ENCODE measurements around the gene RASSF8.

The RASSF8 gene

GRCh38 chr12:26016516-26016915 lies 58.0 kb downstream of the RASSF8 start:
- TF ChIP-seq GATA3 (IDR thresholded peaks at IDR 0.05; ENCODE audit: low read depth, low read length) (no peak), GATA2 (IDR thresholded peaks at IDR 0.05; ENCODE audit: low read depth, low read length) (no peak)

DNA sequence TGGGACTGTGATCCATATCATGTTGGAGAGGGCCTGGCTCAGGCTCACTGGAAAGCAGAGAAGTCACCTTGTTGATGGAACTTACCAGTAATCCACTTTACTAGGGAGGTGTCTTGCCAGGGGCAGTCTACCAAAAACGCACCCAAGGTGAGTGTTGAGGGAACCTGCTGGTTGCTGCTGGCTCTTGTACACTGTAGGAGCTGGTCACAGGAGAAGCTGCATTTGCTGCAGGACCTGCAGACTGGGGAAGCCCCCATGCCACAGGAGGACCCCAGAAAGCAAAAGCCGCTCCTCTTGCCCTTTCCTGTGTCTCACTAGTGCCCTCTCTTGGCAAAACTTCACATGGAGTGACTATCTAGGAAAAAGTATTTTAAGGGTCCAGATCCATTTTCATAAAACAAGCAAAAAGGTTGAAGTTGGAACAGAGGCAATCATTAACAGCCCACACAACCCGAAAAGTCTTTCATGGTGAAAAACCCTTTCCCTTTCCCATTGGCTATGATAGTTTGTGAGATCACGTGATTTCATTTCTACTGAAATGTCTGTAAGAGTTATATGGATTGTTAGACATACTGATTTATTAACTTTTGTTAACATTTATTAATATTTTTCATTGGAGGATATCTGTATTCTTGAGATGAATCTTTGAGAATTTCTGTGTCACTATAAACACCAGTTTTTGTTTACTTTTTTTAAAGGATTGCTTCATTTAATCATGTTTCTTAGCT lies 59.2 kb downstream of the RASSF8 start:
- TF ChIP-seq GATA3 (IDR thresholded peaks at IDR 0.05; ENCODE audit: low read depth, low read length) (no peak), GATA2 (IDR thresholded peaks at IDR 0.05; ENCODE audit: low read depth, low read length) (no peak)

DNA sequence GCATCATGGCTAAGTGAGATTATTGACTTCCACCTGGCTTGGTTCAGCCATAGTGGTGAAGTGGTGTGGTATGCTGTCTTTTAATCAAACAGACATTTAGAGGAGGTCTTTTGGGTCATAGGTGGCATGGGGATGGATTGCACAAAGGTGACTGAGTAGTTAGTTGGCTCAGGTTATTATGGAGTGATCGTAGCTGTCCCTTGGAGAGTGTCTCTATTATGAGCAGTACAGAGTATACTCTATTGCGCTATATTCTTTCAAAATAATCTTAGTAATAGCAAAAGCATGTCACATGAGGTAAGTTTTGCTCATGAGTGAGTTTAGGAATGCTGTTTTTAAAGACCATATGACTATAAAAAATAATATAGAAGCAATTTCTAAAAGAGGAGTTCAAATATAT lies 60.4 kb downstream of the RASSF8 start:
- TF ChIP-seq GATA3 (IDR thresholded peaks at IDR 0.05; ENCODE audit: low read depth, low read length) = no peak
- TF ChIP-seq GATA2 (IDR thresholded peaks at IDR 0.05; ENCODE audit: low read depth, low read length) = no peak

DNA sequence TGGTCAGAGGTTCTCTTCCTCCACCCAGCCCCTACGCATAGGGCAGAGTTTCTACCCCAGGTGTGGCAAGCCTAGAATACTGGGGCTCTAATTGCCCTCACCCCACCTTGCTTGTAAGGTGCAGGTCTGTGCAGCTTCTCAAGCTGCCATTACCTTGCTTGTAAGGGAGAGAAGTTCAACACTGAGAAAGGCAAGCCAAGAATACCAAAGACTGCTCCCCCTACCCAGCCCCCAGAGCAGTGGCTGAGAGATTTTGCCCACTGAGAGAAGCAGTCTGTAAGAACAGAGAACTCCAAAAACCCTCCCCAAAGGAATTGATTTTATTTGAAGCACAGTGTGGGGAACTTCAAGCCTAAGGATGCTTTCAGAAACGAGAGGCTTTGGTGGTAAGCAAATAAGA lies 63.1 kb downstream of the RASSF8 start:
- TF ChIP-seq GATA2 (IDR thresholded peaks at IDR 0.05; ENCODE audit: low read depth, low read length) (no peak), GATA3 (IDR thresholded peaks at IDR 0.05; ENCODE audit: low read depth, low read length) (no peak)

DNA sequence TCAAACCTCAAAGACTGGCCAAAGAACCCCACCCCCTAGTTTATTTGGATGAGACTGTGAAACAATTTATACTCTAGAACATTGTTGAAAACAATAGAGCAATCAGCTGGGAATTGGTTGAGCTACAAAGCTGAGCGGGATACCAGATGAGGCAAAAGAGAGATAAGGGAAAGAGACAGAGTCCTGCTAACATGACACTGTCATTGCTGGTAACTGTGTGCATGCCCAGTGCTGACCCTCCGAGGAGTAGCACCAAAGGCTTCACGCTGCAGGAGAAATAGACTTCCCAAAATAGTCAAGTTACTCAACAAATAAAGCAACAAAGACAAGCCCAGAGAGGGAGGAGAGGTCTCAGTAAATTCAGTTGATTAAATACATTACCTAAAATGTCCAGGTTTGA lies 63.6 kb downstream of the RASSF8 start:
- TF ChIP-seq GATA2 (IDR thresholded peaks at IDR 0.05; ENCODE audit: low read depth, low read length) (no peak), GATA3 (IDR thresholded peaks at IDR 0.05; ENCODE audit: low read depth, low read length) (no peak)

DNA sequence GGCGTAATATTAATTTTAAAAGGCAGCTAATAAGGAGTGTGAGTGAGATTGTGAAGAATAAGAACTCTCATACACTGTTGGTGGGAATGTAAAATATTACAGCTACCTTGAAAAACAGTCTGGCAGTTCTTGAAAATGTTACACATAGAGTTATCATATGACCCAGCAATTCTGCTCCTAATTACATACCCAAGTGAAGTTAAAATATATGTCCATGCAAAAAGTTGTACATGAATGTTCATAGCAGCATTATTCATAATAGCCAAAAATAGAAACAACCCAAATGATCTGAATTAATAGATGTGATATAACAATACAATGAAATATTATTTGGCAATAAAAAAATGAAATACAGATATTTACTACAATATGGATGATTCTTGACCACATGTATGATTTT lies 68.2 kb downstream of the RASSF8 start:
- TF ChIP-seq GATA2 (IDR thresholded peaks at IDR 0.05; ENCODE audit: low read depth, low read length) (no peak), GATA3 (IDR thresholded peaks at IDR 0.05; ENCODE audit: low read depth, low read length) (no peak)

- TF ChIP-seq GATA2 (IDR thresholded peaks at IDR 0.05; ENCODE audit: low read depth, low read length) = no peak
- TF ChIP-seq GATA3 (IDR thresholded peaks at IDR 0.05; ENCODE audit: low read depth, low read length) = no peak
Measured at GRCh38 chr12:26027401-26027800, 68.9 kb downstream of the RASSF8 start.

DNA sequence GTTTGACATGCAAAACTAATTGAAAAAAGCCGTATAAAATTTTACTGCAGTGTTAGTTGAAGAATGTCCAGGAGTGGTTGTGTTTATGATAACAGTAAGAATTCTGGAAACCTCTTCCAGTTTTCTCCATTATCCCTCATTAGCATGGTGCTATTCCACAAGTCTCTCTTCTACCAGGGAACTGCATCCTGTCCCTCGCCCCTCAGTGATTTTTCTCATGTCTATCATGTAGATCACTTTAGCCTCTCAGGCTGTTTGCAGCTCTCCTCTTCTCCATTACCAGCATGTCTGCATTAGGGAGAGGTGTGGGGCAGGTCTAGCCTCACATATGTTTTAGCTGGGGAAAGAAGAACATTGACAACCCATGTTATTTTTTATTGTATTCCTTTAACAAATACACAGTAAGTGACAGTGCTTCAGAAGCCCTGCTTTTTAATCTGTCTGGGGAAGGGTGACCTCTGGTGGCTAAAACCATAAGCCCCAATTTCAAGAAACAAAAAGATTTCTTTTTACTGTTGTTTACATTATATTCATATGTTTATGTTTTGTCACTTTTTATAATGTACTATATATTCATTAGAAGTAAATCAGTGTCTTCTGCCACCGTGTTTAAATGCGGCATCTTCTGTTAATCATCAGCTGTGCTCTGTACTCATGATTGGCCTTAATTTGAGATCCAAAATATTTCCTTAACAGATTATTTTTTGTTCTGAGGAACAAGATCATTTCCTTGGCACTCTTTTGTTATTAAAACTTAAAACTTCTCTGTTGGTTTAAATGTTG lies 70.7 kb downstream of the RASSF8 start:
- TF ChIP-seq GATA3 (IDR thresholded peaks at IDR 0.05; ENCODE audit: low read depth, low read length) (no peak), GATA2 (IDR thresholded peaks at IDR 0.05; ENCODE audit: low read depth, low read length) (no peak)

GRCh38 chr12:26029736-26030022 lies 71.2 kb downstream of the RASSF8 start:
- TF ChIP-seq GATA2 (IDR thresholded peaks at IDR 0.05; ENCODE audit: low read depth, low read length) (no peak), GATA3 (IDR thresholded peaks at IDR 0.05; ENCODE audit: low read depth, low read length) (no peak)

GRCh38 chr12:26030371-26030770 lies 71.9 kb downstream of the RASSF8 start:
- TF ChIP-seq GATA2 (IDR thresholded peaks at IDR 0.05; ENCODE audit: low read depth, low read length) (no peak), GATA3 (IDR thresholded peaks at IDR 0.05; ENCODE audit: low read depth, low read length) (no peak)

DNA sequence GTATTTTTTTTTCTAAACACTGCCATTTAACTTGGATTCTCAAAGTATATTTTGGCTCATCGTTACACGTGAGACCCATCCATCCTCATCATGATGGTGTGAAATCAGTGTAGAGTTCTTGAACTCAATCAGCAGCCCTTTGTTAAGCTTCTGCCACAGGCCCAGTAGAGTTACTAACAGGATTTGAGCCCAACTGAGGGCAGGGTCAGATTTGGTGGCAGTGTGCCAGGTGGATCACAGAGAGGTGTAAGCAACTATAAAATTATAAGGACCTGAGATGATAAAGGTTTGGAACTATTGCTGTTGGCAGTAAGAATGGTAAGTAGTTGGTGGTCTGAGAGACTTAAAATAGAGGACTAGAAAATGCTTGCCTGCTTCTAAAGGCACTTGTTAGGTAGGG lies 72.8 kb downstream of the RASSF8 start:
- TF ChIP-seq GATA3 (IDR thresholded peaks at IDR 0.05; ENCODE audit: low read depth, low read length) (no peak), GATA2 (IDR thresholded peaks at IDR 0.05; ENCODE audit: low read depth, low read length) (no peak)

DNA sequence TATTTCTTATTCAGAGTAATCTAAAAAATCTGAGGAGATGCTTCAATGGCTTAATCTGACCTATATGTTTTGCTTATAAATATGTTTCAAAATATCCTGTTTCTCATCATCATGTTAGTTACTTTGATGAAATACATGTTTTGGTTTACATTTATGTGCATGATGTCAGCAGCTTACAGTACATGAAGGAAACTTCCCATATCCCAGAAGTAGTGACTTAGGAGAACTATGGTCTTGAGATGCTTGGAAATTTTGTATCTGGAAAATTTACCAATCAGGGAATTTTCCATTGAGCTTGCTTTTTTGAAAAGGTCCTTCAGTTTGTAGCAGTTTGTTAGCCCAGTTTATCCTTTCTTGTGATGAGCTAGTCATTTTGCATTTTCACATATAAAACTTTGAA lies 73.3 kb downstream of the RASSF8 start:
- TF ChIP-seq GATA2 (IDR thresholded peaks at IDR 0.05; ENCODE audit: low read depth, low read length) = no peak
- no peak for TF ChIP-seq GATA3 (IDR thresholded peaks at IDR 0.05; ENCODE audit: low read depth, low read length)

DNA sequence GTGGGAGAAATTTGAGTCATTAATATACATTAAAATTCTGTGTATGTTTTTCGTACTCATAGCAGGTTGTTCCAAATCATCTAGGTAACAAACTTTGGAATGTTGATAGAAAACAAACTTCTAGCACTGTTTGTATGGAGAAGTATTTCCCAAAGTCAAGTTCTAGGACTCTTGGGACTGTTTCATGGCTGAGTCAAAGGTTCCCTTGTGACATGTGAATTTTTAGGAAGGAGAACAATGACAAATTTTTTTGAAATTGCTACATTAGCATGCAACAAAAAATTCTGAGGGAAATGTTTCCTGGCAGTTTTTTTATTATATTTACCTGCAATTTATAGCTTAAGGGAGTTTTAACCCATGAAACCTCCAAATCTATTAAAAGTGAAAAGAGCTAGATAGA lies 73.8 kb downstream of the RASSF8 start:
- TF ChIP-seq GATA3 (IDR thresholded peaks at IDR 0.05; ENCODE audit: low read depth, low read length) = no peak
- TF ChIP-seq GATA2 (IDR thresholded peaks at IDR 0.05; ENCODE audit: low read depth, low read length) = no peak

GRCh38 chr12:26032719-26033241 lies 74.3 kb downstream of the RASSF8 start:
- TF ChIP-seq GATA2 (IDR thresholded peaks at IDR 0.05; ENCODE audit: low read depth, low read length) = no peak
- TF ChIP-seq GATA3 (IDR thresholded peaks at IDR 0.05; ENCODE audit: low read depth, low read length) = no peak
